Measurements from ENCODE around the gene ALDH4A1. TPM values are rescaled to one million over a fixed set of nuclear protein-coding genes. Genes with fewer than 3 reads are reported as not detected.

Gene ALDH4A1
- total and polyA plus RNA-seq, 2 of the 4 experiments (the other 2 are of a cell fraction) = 8.6 to 21.1 TPM

DNA sequence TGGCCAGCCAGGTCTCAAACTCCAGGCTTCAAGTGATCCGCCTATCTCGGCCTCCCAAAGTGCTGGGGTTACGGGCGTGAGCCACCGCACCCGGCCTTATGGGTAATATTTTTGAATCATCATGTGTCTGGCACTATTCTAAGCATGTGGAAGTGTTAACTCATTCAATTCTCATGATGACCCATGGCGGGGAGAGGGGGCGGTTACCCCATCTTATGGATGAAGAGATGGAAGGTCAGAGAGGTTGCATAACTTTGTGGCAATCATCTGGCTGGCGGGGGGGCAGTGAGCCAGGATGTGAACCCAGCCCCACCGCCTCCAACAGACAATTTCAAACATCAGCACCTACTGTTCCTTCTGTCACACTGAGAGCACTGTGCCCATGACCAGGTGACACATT, 31.4 kb downstream of the ALDH4A1 start:
- Histone ChIP-seq H2AK9ac (replicated peaks; ENCODE audit: low read depth, low read length, poor library complexity) (no peak overlapping the region), H4K5ac (ENCODE audit: low read depth, low read length) (no peak overlapping the region), H2BK20ac (ENCODE audit: low read depth, low read length) (no peak overlapping the region), H2BK120ac (ENCODE audit: low read depth, low read length) (no peak overlapping the region), H3K56ac (ENCODE audit: extremely low read depth, insufficient read depth, low read length) (no peak overlapping the region), H2AFZ (replicated peaks; ENCODE audit: low read length, poor library complexity) (no peak overlapping the region), H3K4ac (ENCODE audit: low read depth, low read length) (no peak overlapping the region), H4K8ac (ENCODE audit: low read depth in 2 of 2, low read length in 2 of 2) (no peak overlapping the region), H3K14ac (replicated peaks; ENCODE audit: low read depth, low read length) (no peak overlapping the region), H4K20me1 (ENCODE audit: insufficient read depth, low read length) (no peaks in the 10 kb centered on the region), H3K36me3 (ENCODE audit: control insufficient read depth, insufficient read depth, low read length) (peaks cover 2% of the 10 kb centered on the region; the same call in 1 of the 2 replicates), H3K79me1 (ENCODE audit: low read depth in 1 of 2, low read length in 2 of 2) (no peaks in the 10 kb centered on the region), H2BK5ac (ENCODE audit: low read depth, low read length, poor library complexity, severe bottlenecking) (no peak overlapping the region), H4K91ac (ENCODE audit: insufficient read depth, low read depth, low read length) (no peak overlapping the region), H3K4me1 (ENCODE audit: control insufficient read depth, insufficient read depth, low read length) (no peaks in the 10 kb centered on the region), H3K23ac (ENCODE audit: low read depth, low read length) (no peak overlapping the region), H3K9me3 (ENCODE audit: control insufficient read depth, insufficient read depth, low read length) (no peaks in the 10 kb centered on the region), H2BK15ac (ENCODE audit: low read depth, low read length) (no peak overlapping the region), H3K4me2 (ENCODE audit: low read depth, low read length) (no peak overlapping the region), H3K27me3 (ENCODE audit: control insufficient read depth, insufficient read depth, low read length) (peaks cover 12% of the 10 kb centered on the region; the same call in 1 of the 2 replicates), H3K27ac (ENCODE audit: insufficient read depth, low read length) (no peak overlapping the region), H3K9me1 (ENCODE audit: insufficient read depth, low read length) (no peaks in the 10 kb centered on the region), H3K4me3 (ENCODE audit: insufficient read depth, low read depth, low read length) (no peak overlapping the region), H3K9ac (ENCODE audit: low read depth, low read length) (no peak overlapping the region), H2AK5ac (ENCODE audit: low read depth, low read length) (no peak overlapping the region), H3K18ac (ENCODE audit: low read depth, low read length) (no peak overlapping the region)
- ChIA-PET POLR2A (ENCODE audit: unreplicated experiment) (no interaction called here), CTCF (no interaction called here)
- DNase-seq (no peak), ATAC-seq (ENCODE audit: low read depth) (no peak)
- 86% methylated on average over 3 of the region's 10 CpGs; no CpG with 5 or more reads in 1 of the 2 experiments for WGBS, 2 experiments (ENCODE audit: extremely low coverage in 2 of 2, insufficient read length in 1 of 2)
- intact Hi-C loops (cut with micrococcal nuclease) (no loop called here), dilution Hi-C loops (cut with HindIII; ENCODE audit: low sequenced_read_pairs, unreplicated experiment) (no loop called here), in situ Hi-C loops (cut with MboI; ENCODE audit: low sequenced_read_pairs) (loop anchor here (10.0 kb wide), 1 partner anchor 276 kb away; no protein-coding TSS in a partner anchor)
- TF ChIP-seq MXI1 (IDR thresholded peaks at IDR 0.05; ENCODE audit: borderline replicate concordance, low read depth, low read length) (no peak), CHD1 (IDR thresholded peaks at IDR 0.05; ENCODE audit: low read depth, low read length) (no peak), MAFK (IDR thresholded peaks at IDR 0.05; ENCODE audit: low read depth, low read length) (no peak), RCOR1 (IDR thresholded peaks at IDR 0.05; ENCODE audit: insufficient replicate concordance, low read length) (no peak), FOS (IDR thresholded peaks at IDR 0.05; ENCODE audit: low read depth, low read length) (no peak), CEBPB (IDR thresholded peaks at IDR 0.05; ENCODE audit: low read depth, low read length) (no peak), RFX5 (IDR thresholded peaks at IDR 0.05; ENCODE audit: low read depth, low read length) (no peak)
- TF ChIP-seq, protein P1, sequence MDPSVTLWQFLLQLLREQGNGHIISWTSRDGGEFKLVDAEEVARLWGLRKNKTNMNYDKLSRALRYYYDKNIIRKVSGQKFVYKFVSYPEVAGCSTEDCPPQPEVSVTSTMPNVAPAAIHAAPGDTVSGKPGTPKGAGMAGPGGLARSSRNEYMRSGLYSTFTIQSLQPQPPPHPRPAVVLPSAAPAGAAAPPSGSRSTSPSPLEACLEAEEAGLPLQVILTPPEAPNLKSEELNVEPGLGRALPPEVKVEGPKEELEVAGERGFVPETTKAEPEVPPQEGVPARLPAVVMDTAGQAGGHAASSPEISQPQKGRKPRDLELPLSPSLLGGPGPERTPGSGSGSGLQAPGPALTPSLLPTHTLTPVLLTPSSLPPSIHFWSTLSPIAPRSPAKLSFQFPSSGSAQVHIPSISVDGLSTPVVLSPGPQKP (IDR thresholded peaks at IDR 0.05; ENCODE audit: borderline replicate concordance, low read depth, low read length) = no peak
- TF ChIP-seq, protein P2, sequence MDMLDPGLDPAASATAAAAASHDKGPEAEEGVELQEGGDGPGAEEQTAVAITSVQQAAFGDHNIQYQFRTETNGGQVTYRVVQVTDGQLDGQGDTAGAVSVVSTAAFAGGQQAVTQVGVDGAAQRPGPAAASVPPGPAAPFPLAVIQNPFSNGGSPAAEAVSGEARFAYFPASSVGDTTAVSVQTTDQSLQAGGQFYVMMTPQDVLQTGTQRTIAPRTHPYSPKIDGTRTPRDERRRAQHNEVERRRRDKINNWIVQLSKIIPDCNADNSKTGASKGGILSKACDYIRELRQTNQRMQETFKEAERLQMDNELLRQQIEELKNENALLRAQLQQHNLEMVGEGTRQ (IDR thresholded peaks at IDR 0.05; ENCODE audit: low read depth, low read length) = no peak
- TF ChIP-seq, protein P3, sequence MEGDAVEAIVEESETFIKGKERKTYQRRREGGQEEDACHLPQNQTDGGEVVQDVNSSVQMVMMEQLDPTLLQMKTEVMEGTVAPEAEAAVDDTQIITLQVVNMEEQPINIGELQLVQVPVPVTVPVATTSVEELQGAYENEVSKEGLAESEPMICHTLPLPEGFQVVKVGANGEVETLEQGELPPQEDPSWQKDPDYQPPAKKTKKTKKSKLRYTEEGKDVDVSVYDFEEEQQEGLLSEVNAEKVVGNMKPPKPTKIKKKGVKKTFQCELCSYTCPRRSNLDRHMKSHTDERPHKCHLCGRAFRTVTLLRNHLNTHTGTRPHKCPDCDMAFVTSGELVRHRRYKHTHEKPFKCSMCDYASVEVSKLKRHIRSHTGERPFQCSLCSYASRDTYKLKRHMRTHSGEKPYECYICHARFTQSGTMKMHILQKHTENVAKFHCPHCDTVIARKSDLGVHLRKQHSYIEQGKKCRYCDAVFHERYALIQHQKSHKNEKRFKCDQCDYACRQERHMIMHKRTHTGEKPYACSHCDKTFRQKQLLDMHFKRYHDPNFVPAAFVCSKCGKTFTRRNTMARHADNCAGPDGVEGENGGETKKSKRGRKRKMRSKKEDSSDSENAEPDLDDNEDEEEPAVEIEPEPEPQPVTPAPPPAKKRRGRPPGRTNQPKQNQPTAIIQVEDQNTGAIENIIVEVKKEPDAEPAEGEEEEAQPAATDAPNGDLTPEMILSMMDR (conservative IDR thresholded peaks at IDR 0.05; ENCODE audit: low read depth, low read length) = no peak
- BruUV-seq (replicated peaks) = no TSS peak
